GM19397 (cell line): ENCODE data around the gene MAST3.
A peak's percentile ranks its signal among the peaks of the same experiment; 100 is the strongest.

Experiments
- ATAC-seq: cut with Tn5 transposase; IDR thresholded peaks from one replicate; pipeline ENCODE4 v1.9.1; 2021; ENCODE audit warnings: mild to moderate bottlenecking, moderate library complexity; ENCODE audit not compliant: unreplicated experiment

Gene MAST3

GRCh38 chr19:18131841-18132596 is 34.4 kb downstream of the MAST3 start:
- ATAC-seq: no peak

GRCh38 chr19:18135712-18136584 is 38.4 kb downstream of the MAST3 start:
- no peak for ATAC-seq

- no peak for ATAC-seq
These were observed 39.7 kb downstream of the MAST3 start for GRCh38 chr19:18137242-18137641.

- ATAC-seq: no peak
These were observed 40.2 kb downstream of the MAST3 start for GRCh38 chr19:18137657-18138339.

- ATAC-seq: no peak
These were observed 42.9 kb downstream of the MAST3 start for GRCh38 chr19:18140473-18140872.

- ATAC-seq: no peak
These were observed 43.5 kb downstream of the MAST3 start for GRCh38 chr19:18141031-18141430.

GRCh38 chr19:18143902-18144301 is 46.3 kb downstream of the MAST3 start:
- no peak for ATAC-seq

- ATAC-seq: no peak
These were observed 46.8 kb downstream of the MAST3 start for GRCh38 chr19:18144361-18144760.

- no peak for ATAC-seq
These were observed 47.3 kb downstream of the MAST3 start for GRCh38 chr19:18144906-18145305.

GRCh38 chr19:18145391-18145999 is 47.9 kb downstream of the MAST3 start:
- ATAC-seq: no peak

GRCh38 chr19:18147396-18147795 is 49.8 kb downstream of the MAST3 start:
- no peak for ATAC-seq

GRCh38 chr19:18149596-18149975 is 52.0 kb downstream of the MAST3 start:
- no peak for ATAC-seq

- ATAC-seq: no peak
These were observed 53.4 kb downstream of the MAST3 start for GRCh38 chr19:18150776-18151624.

GRCh38 chr19:18152442-18152816 is 54.9 kb downstream of the MAST3 start:
- ATAC-seq: peak; percentile 69

GRCh38 chr19:18152817-18153555 is 55.4 kb downstream of the MAST3 start, which contains the start of gene PIK3R2:
PIK3R2 (plus strand) TSS chr19:18153163; CDS start chr19:18155880, 2,717 bp downstream.
- ATAC-seq: peak; percentile 66

- no peak for ATAC-seq
These were observed 56.1 kb downstream of the MAST3 start for GRCh38 chr19:18153556-18154134.

- ATAC-seq: no peak
These were observed 57.8 kb downstream of the MAST3 start for GRCh38 chr19:18155095-18156087.

- no peak for ATAC-seq
These were observed 58.7 kb downstream of the MAST3 start for GRCh38 chr19:18156268-18156667.
